ENCODE results near the gene ANOS1. TPM values are rescaled to one million over a fixed set of nuclear protein-coding genes. Genes with fewer than 3 reads are reported as not detected.
"Not testable (repeated sequence)": the region's sequence is repeated elsewhere in the genome, so short reads cannot be mapped to it uniquely, and the experiment has no call there.

The ANOS1 gene
- total RNA-seq, 1 donor from 2014 or later = 4.2 TPM

DNA sequence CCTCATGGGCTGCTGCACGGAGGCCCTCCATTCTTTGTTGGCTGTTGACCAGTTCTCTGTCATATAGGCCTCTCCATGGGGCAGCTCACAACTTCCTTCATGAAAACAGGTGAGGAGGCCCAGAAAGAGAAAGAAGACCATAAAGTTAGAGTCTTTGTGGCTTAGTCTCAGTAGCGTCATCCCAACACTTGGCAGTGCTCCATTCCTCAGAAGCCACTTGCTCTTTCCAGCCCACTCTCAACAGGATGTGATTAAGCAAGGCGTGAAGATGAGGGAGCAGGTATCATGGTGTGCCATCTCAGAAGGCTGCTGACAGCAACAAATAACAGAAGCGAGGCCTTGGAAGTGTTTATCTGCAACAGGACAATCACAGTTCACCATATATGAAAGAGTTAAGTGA is 236.9 kb downstream of the ANOS1 start:
- intact Hi-C loops (cut with DNase I); DNase-seq (ENCODE audit: low spot score): not testable (repeated sequence)

DNA sequence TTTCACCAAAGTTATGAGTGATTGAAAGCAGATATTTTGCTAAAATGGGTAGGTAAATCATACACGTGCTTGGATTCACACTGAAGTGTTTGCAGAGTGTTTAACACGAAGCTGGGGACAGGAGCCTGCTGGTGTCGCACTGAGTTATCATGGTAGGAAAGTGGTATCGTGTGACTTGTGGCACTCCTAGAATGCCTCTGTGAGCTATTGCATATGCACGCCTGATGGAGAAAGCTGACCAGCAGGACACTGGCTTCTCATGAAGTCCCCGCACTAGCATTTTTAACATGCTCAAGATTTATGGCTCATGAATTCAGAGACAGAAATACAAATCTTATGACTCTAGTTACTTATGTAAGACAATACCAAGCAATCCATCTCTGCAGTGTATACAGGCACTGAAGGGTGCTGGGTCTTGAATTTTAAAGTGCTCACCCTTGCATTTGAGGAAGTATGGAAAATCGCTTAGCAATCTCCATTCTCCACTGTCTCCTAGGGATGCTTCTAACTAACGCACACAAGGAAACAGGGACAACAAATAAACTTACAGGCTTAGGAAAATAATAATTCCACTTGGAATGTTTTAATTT is 247.5 kb downstream of the ANOS1 start:
- no peak for DNase-seq (ENCODE audit: low spot score)
- intact Hi-C loops (cut with DNase I) = no loop called here

Other genes with a start within 250 kb of the ANOS1 start
- gene FAM9A, start 69.2 kb upstream of the ANOS1 start, total RNA-seq = not detected

All from cardiac septum (tissue), 1 donor.